Lower leg skin (tissue), 4 donors: ENCODE measurements around the gene MTHFD1. TPM values are rescaled to one million over a fixed set of nuclear protein-coding genes. Genes with fewer than 3 reads are reported as not detected.
A peak's percentile ranks its signal among the peaks of the same experiment; 100 is the strongest.

Source experiments
- DNase-seq, 2 donors: peaks; one replicate each; pipeline ENCODE4 v3.0.0-alpha.2; 2019; ENCODE audit warnings: low spot score in 2 of 2
- H3K4me3 ChIP-seq: fragments of 200-600 bp; sonication (generic); 2 replicates; pipeline ENCODE4 v1.5.1; 2017; ENCODE audit warnings: mild to moderate bottlenecking, low read depth; ENCODE audit not compliant: poor library complexity, severe bottlenecking
- POLR2A ChIP-seq, 2 donors: fragments of 450-650 bp; IDR thresholded peaks; one replicate each; pipeline ENCODE4 v1.6.1; 2016 to 2017; ENCODE audit warnings: antibody characterized with exemption in 2 of 2, mild to moderate bottlenecking in 1 of 2, moderate library complexity in 1 of 2
- WGBS, 2 donors: methylation state at CpG; one replicate each; pipeline ENCODE4 v1.1.5; 2018; 5-methylcytosine and 5-hydroxymethylcytosine counted together
- intact Hi-C: fragments of 100-400 bp; cut with DNase I; formaldehyde crosslinking; loops from one replicate; pipeline ENCODE4 v1.15.0; 2023; ENCODE audit warnings: low total_unique reads
- total RNA-seq, 4 donors: library from RNA; depleted of rRNA; stranded (reverse); fragments of >200 nt; gene quantifications; one replicate each; pipeline ENCODE4 v1.1.0, GENCODE V29; 2016
- TF ChIP-seq, protein P1 (sequence below), 3 donors: fragments of 450-650 bp; IDR thresholded peaks; one replicate each; pipeline ENCODE4 v1.5.1; 2016; ENCODE audit warnings: antibody characterized with exemption in 3 of 3, mild to moderate bottlenecking in 3 of 3, moderate library complexity in 2 of 3

MTHFD1 gene
- total RNA-seq, 4 donors from 2014 or later, result 26.3 to 28.7 (median 27.9) TPM

GRCh38 chr14:64417771-64418125 is 29.6 kb downstream of the MTHFD1 start:
- peak in 1 of 2 donors; percentile 53 for DNase-seq
- intact Hi-C loops, result no loop called here
- no peak overlapping the region for H3K4me3 ChIP-seq
- 93 to 99% methylated on average over 7 of the region's 7 CpGs for WGBS, 2 donors
- TF ChIP-seq, protein P1, sequence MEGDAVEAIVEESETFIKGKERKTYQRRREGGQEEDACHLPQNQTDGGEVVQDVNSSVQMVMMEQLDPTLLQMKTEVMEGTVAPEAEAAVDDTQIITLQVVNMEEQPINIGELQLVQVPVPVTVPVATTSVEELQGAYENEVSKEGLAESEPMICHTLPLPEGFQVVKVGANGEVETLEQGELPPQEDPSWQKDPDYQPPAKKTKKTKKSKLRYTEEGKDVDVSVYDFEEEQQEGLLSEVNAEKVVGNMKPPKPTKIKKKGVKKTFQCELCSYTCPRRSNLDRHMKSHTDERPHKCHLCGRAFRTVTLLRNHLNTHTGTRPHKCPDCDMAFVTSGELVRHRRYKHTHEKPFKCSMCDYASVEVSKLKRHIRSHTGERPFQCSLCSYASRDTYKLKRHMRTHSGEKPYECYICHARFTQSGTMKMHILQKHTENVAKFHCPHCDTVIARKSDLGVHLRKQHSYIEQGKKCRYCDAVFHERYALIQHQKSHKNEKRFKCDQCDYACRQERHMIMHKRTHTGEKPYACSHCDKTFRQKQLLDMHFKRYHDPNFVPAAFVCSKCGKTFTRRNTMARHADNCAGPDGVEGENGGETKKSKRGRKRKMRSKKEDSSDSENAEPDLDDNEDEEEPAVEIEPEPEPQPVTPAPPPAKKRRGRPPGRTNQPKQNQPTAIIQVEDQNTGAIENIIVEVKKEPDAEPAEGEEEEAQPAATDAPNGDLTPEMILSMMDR (IDR thresholded peaks at IDR 0.05), result no peak
- TF ChIP-seq POLR2A (IDR thresholded peaks at IDR 0.05), result no peak

- TF ChIP-seq, protein P1 (IDR thresholded peaks at IDR 0.05), result no peak
- no peak for TF ChIP-seq POLR2A (IDR thresholded peaks at IDR 0.05)
- H3K4me3 ChIP-seq, result no peak overlapping the region
- DNase-seq, result peak in 1 of 2 donors; percentile 21
- intact Hi-C loops, result no loop called here
- WGBS, 2 donors, result 84 to 90% methylated on average over 7 of the region's 7 CpGs
Measured at GRCh38 chr14:64419003-64419402, 30.9 kb downstream of the MTHFD1 start.

DNA sequence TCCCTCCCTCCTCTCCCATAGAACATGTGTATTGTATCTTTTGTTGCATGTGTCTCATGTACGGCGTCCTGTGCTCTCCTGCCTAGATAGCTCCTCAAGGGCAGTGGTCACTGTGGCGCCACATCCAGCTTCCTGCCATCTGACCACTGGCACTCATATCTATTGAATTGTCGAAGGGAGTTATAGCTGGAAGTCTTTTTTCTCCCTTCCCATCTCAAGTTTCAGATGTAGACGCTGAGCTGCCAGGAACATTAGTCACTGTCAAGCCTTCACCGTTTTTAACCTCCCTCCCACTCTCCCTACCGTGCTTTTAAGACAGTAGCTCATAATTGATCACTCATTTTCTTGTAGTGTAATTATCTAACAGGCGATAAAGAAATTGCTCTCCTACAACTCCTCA is 33.0 kb downstream of the MTHFD1 start:
- intact Hi-C loops, result no loop called here
- WGBS, 2 donors, result 59 to 64% methylated on average over 8 of the region's 8 CpGs
- no peak overlapping the region for H3K4me3 ChIP-seq
- TF ChIP-seq, protein P1 (IDR thresholded peaks at IDR 0.05), result no peak
- no peak for TF ChIP-seq POLR2A (IDR thresholded peaks at IDR 0.05)
- DNase-seq, result no peak

GRCh38 chr14:64422005-64422404 is 33.9 kb downstream of the MTHFD1 start:
- H3K4me3 ChIP-seq, result no peak overlapping the region
- DNase-seq, result no peak
- 97% methylated on average over 1 of the region's 1 CpG for WGBS, 2 donors
- intact Hi-C loops, result no loop called here
- TF ChIP-seq POLR2A (IDR thresholded peaks at IDR 0.05), result no peak
- TF ChIP-seq, protein P1 (IDR thresholded peaks at IDR 0.05), result no peak

- intact Hi-C loops, result no loop called here
- no peak overlapping the region for H3K4me3 ChIP-seq
- 86 to 92% methylated on average over 7 of the region's 7 CpGs for WGBS, 2 donors
Measured at GRCh38 chr14:64422756-64423155, 34.6 kb downstream of the MTHFD1 start.

GRCh38 chr14:64423987-64424386 is 35.8 kb downstream of the MTHFD1 start:
- intact Hi-C loops, result no loop called here
- TF ChIP-seq POLR2A (IDR thresholded peaks at IDR 0.05), result no peak
- TF ChIP-seq, protein P1 (IDR thresholded peaks at IDR 0.05), result no peak
- H3K4me3 ChIP-seq, result no peak overlapping the region
- no peak for DNase-seq
- 94 to 96% methylated on average over 6 of the region's 6 CpGs for WGBS, 2 donors

More at GRCh38 chr14:64422756-64423155, 34.6 kb downstream of the MTHFD1 start:
- TF ChIP-seq POLR2A (IDR thresholded peaks at IDR 0.05), result no peak
- TF ChIP-seq, protein P1 (IDR thresholded peaks at IDR 0.05), result no peak
- DNase-seq, result no peak
